Measurements from ENCODE around the gene CASK.

The CASK gene

DNA sequence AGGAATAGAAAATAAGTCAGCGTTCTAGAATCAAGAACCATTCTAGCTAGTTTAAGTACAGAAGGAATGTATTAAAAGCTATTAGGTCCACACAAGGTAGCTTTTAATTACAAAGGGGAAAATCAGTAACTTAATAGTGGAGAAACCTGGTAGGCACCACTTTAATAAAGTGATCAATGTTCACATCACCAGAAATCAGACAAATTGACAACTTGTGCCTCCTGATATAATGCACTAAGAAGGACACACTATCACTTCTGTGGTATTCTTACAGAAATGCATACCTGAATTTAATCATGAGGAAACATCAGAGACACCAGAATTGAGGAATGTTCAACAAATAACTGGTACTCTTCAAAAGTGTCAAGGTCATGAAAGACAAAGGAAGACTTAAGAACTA is 421.4 kb downstream of the CASK start:
- DNase-seq: no peak

GRCh38 chrX:41499984-41500383 is 423.4 kb downstream of the CASK start:
- DNase-seq: no peak

GRCh38 chrX:41499195-41499594 is 424.2 kb downstream of the CASK start:
- DNase-seq: no peak

GRCh38 chrX:41491267-41492004 is 431.9 kb downstream of the CASK start:
- DNase-seq: no peak

DNA sequence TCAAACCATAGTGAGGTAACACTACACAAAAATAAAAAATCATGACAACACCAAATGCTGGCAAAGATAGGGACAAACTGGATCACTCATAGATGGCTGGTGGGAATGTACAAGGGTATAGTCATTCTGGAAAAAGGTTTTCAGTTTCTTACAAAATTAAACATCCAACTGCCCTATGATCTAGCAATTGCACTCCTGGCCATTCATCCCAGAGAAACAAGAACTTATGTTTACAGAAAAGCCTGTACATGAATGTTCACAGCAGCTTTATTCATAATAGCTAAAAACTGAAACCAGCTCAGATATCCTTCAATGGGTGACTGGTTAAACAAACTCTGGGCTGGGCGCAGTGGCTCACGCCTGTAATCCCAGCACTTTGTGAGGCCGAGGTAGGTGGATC is 432.9 kb downstream of the CASK start:
- DNase-seq: no peak

DNA sequence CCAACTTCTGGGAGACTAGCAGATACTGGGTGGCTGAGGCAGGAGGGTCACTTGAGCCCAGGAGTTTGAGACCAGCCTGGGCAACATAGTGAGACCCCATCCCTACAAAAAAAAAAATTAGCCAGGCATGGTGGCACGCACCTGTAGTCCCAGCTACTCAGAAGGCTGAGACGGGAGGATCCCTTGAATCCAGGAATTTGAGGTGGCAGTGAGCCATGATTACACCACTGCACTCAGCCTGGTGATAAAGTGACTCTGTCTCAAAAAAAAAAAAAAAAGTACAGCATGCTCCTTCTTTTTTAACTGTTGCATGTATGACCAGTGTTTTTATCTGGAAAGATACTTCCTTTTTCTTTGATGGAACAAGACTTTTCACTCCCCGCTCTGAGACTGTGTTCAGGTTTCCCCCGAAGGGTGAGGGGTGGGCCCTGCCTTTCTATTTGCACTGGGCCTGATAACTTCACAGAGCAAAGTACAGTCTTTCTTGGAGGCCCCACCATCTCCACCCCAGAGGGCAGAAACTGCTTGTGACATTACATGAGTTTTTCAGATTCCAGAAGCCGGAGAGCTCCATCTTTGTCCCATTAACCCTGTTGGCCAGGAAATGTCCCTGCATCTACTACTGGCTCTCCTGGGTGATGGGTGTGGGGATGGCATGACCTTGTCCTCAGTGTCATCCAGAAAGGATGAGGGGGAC is 441.1 kb downstream of the CASK start:
- no peak for DNase-seq

- no peak for DNase-seq
These were observed 441.9 kb downstream of the CASK start for GRCh38 chrX:41481264-41482109.

- DNase-seq: no peak
These were observed 442.7 kb downstream of the CASK start for GRCh38 chrX:41480508-41481260.

GRCh38 chrX:41478381-41478911 is 444.9 kb downstream of the CASK start:
- DNase-seq: no peak

DNA sequence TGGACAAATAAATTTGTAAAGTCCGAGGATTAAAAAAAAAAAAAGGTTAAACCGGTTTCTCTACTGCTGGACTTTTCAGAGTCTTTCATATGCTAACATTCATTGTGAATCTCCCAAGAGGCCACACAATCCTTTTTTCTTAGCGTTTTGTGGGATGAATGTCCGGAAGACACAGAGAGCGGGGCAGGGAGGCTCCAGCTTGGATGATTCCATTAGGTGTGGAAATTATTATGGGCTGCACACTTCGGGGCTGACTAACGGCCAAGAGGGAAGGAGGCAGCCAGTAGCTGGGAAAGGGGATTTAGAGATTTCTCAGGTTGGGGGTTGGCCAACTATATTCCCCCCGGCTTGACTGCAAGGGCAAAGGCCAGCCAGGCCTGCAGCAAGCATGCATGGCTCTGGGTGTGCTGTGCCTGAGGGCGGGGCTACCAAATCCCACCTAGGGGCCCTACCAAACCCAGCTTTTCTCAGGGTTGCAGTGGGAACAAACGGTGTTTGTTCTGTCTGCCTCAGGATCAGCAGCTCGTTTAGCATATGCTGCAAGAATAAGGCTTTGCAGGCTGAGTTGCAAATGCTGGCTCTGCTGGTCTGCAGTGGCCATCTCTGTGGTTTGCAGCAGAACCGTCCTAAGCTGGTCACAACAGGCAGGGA is 447.6 kb downstream of the CASK start:
- DNase-seq: no peak

- DNase-seq: no peak
These were observed 448.2 kb downstream of the CASK start for GRCh38 chrX:41475191-41475590.

DNA sequence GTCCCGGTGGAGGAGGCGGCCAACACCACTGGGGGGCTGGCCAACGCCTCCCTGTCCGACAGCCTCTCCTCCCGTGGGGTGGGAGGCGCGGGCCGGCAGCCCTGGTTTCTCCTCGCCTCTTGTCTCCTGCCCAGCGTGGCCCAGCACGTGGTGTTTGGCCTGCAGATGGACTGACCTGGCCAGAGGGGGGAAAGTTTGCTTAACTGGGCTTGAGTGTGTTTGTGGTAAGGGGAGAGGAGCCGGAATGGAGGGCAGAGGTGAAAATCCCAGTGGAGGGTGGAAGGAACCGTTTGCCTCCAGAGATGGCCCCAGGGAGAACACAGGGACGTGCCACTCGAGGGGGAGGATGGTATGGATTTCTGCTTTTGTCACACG is 448.6 kb downstream of the CASK start:
- no peak for DNase-seq

GRCh38 chrX:41473936-41474725 is 449.2 kb downstream of the CASK start:
- DNase-seq: no peak

GRCh38 chrX:41472231-41472815 is 451.0 kb downstream of the CASK start:
- no peak for DNase-seq

- no peak for DNase-seq
These were observed 451.6 kb downstream of the CASK start for GRCh38 chrX:41471786-41472185.

DNA sequence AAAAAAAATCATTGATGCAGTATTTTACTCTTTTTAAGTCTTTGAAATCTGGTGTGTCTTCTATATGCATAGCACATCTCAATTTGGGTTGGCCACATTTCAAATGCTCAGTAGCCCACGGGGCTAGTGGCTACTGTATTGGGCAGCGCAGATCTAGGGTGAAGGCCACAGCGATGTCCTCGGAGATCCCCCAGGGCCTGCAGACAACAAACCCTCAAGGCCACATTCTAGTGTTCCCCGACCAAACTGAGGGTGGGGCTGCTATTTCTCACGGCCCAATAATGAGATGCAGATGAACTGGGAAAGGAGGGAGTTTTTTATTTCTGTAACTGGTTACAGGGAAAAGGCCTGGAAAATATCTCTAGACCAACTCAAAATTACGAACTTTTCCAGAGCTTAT is 452.6 kb downstream of the CASK start:
- no peak for DNase-seq

DNA sequence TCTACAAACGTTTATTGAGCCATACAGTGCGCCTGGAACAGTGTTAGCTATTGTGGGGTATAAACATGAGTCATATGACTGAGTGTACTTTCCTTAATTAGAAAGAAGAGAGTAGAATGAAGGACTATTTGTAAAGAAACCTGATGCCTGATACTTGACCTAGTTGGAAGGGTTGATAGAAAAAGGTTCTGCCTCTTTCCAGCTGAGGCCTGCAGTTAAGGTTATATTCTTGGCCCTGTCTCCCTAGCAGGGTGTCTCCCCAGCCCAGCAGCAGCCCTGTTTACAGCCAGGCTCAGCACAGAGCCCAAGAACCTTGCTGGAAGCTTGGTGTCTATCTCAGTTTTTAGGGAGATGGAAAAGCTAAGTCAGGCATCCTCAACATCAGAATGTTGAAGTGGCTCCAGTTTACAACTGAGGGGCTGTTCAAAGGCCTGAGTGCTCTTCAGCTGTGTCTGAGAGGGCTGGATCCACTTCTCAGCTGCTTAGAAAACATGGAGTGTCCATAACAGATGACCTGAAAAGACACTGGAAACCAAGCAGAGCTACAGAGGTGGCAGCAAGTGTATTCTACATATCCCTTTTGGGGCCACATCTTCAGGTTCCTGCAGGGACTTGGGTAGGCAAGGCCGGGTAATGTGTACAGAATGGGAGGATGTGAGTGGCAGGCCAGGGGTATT is 454.6 kb downstream of the CASK start:
- no peak for DNase-seq
